GM18502 (cell line): ENCODE measurements around the gene GYPC.
"Not testable (repeated sequence)": the region's sequence is repeated elsewhere in the genome, so short reads cannot be mapped to it uniquely, and the experiment has no call there.

Experiments used
- ATAC-seq: cut with Tn5 transposase; IDR thresholded peaks from one replicate; pipeline ENCODE4 v1.9.1; 2021; ENCODE audit warnings: mild to moderate bottlenecking; ENCODE audit not compliant: unreplicated experiment, poor library complexity

The GYPC gene

GRCh38 chr2:126664639-126665038 lies 8.7 kb downstream of the GYPC start:
- peak; percentile 39 for ATAC-seq

- ATAC-seq = no peak
Observed at GRCh38 chr2:126665483-126665882, 9.5 kb downstream of the GYPC start.

GRCh38 chr2:126668254-126668653 lies 12.3 kb downstream of the GYPC start:
- no peak for ATAC-seq

- no peak for ATAC-seq
Observed at GRCh38 chr2:126669772-126670171, 13.8 kb downstream of the GYPC start.

- no peak for ATAC-seq
Observed at GRCh38 chr2:126671488-126671887, 15.5 kb downstream of the GYPC start.

- no peak for ATAC-seq
Observed at GRCh38 chr2:126672980-126673605, 17.1 kb downstream of the GYPC start.

GRCh38 chr2:126674075-126674744 lies 18.3 kb downstream of the GYPC start:
- no peak for ATAC-seq

GRCh38 chr2:126675637-126676036 lies 19.7 kb downstream of the GYPC start:
- ATAC-seq = no peak

- ATAC-seq = no peak
Observed at GRCh38 chr2:126676221-126677175, 20.5 kb downstream of the GYPC start.

- ATAC-seq = no peak
Observed at GRCh38 chr2:126677176-126677538, 21.2 kb downstream of the GYPC start.

- ATAC-seq = no peak
Observed at GRCh38 chr2:126678269-126679065, 22.5 kb downstream of the GYPC start.

- ATAC-seq = no peak
Observed at GRCh38 chr2:126679094-126679713, 23.2 kb downstream of the GYPC start.

GRCh38 chr2:126681505-126681904 lies 25.5 kb downstream of the GYPC start:
- ATAC-seq = no peak

GRCh38 chr2:126685629-126686028 lies 29.7 kb downstream of the GYPC start:
- no peak for ATAC-seq

- no peak for ATAC-seq
Observed at GRCh38 chr2:126686286-126686685, 30.3 kb downstream of the GYPC start.

- no peak for ATAC-seq
Observed at GRCh38 chr2:126686841-126687485, 31.0 kb downstream of the GYPC start.

- ATAC-seq = no peak
Observed at GRCh38 chr2:126687503-126687902, 31.5 kb downstream of the GYPC start.

- not testable (repeated sequence) for ATAC-seq
Observed at GRCh38 chr2:126688594-126688993, 32.6 kb downstream of the GYPC start.

GRCh38 chr2:126692241-126692640 lies 36.3 kb downstream of the GYPC start:
- not testable (repeated sequence) for ATAC-seq
